Measurements from ENCODE around the gene TTC27. TPM values are rescaled to one million over a fixed set of nuclear protein-coding genes. Genes with fewer than 3 reads are reported as not detected.
"Not testable (repeated sequence)": the region's sequence is repeated elsewhere in the genome, so short reads cannot be mapped to it uniquely, and the experiment has no call there.

The TTC27 gene
- total RNA-seq, 1 donor from 2014 or later = 20.4 TPM

GRCh38 chr2:32727157-32727556 lies 99.3 kb downstream of the TTC27 start:
- Mint-ChIP-seq H3K27ac (no peak overlapping the region), H3K4me3 (no peak overlapping the region), H3K4me1 (ENCODE audit: unreplicated experiment) (peaks cover 3% of the 10 kb centered on the region), H3K9me3 (peaks cover 7% of the 10 kb centered on the region), H3K27me3 (no peaks in the 10 kb centered on the region), H3K36me3 (peaks cover 23% of the 10 kb centered on the region)
- no peak for DNase-seq (ENCODE audit: extremely low spot score, unreplicated experiment)
- no peak for TF ChIP-seq CTCF (conservative IDR thresholded peaks at IDR 0.05)

- not testable (repeated sequence) for H3K27me3 Mint-ChIP-seq; H3K36me3 Mint-ChIP-seq; H3K4me3 Mint-ChIP-seq; H3K9me3 Mint-ChIP-seq; DNase-seq (ENCODE audit: extremely low spot score, unreplicated experiment); H3K27ac Mint-ChIP-seq
- peaks cover 11% of the 10 kb centered on the region for H3K4me1 Mint-ChIP-seq (ENCODE audit: unreplicated experiment)
Observed at GRCh38 chr2:32730958-32731357, 103.1 kb downstream of the TTC27 start.

- TF ChIP-seq CTCF (conservative IDR thresholded peaks at IDR 0.05) = no peak
- no peak overlapping the region for H3K27ac Mint-ChIP-seq
Observed at GRCh38 chr2:32732120-32732519, 104.3 kb downstream of the TTC27 start.

GRCh38 chr2:32732912-32733472 lies 105.1 kb downstream of the TTC27 start:
- Mint-ChIP-seq H3K9me3 (no peaks in the 10 kb centered on the region), H3K27me3 (no peaks in the 10 kb centered on the region), H3K27ac (no peak overlapping the region), H3K4me1 (ENCODE audit: unreplicated experiment) (peaks cover 11% of the 10 kb centered on the region), H3K4me3 (no peak overlapping the region), H3K36me3 (peaks cover 3% of the 10 kb centered on the region)
- no peak for TF ChIP-seq CTCF (conservative IDR thresholded peaks at IDR 0.05)
- DNase-seq (ENCODE audit: extremely low spot score, unreplicated experiment) = no peak

More at GRCh38 chr2:32732120-32732519, 104.3 kb downstream of the TTC27 start:
- Mint-ChIP-seq H3K4me1 (ENCODE audit: unreplicated experiment) (peaks cover 11% of the 10 kb centered on the region), H3K9me3 (no peaks in the 10 kb centered on the region), H3K36me3 (peaks cover 3% of the 10 kb centered on the region), H3K27me3 (no peaks in the 10 kb centered on the region), H3K4me3 (no peak overlapping the region)
- DNase-seq (ENCODE audit: extremely low spot score, unreplicated experiment) = no peak

GRCh38 chr2:32735348-32735747 lies 107.5 kb downstream of the TTC27 start:
- no peak for DNase-seq (ENCODE audit: extremely low spot score, unreplicated experiment)
- TF ChIP-seq CTCF (conservative IDR thresholded peaks at IDR 0.05) = no peak
- Mint-ChIP-seq H3K27ac (no peak overlapping the region), H3K27me3 (no peaks in the 10 kb centered on the region), H3K4me3 (no peak overlapping the region), H3K4me1 (ENCODE audit: unreplicated experiment) (peaks cover 15% of the 10 kb centered on the region), H3K9me3 (no peaks in the 10 kb centered on the region), H3K36me3 (peaks cover 3% of the 10 kb centered on the region)

GRCh38 chr2:32738939-32739338 lies 111.1 kb downstream of the TTC27 start:
- Mint-ChIP-seq H3K27me3 (no peaks in the 10 kb centered on the region), H3K4me3 (no peak overlapping the region), H3K4me1 (ENCODE audit: unreplicated experiment) (peaks cover 12% of the 10 kb centered on the region), H3K27ac (no peak overlapping the region), H3K36me3 (peaks cover 3% of the 10 kb centered on the region), H3K9me3 (no peaks in the 10 kb centered on the region)
- no peak for TF ChIP-seq CTCF (conservative IDR thresholded peaks at IDR 0.05)
- no peak for DNase-seq (ENCODE audit: extremely low spot score, unreplicated experiment)
